Thoracic aorta (tissue), 2 donors: ENCODE results near the gene PLEKHG5. TPM values are rescaled to one million over a fixed set of nuclear protein-coding genes. Genes with fewer than 3 reads are reported as not detected.
"Not testable (repeated sequence)": the region's sequence is repeated elsewhere in the genome, so short reads cannot be mapped to it uniquely, and the experiment has no call there.

Source experiments
- ATAC-seq: fragments of 150-250 bp; one replicate; pipeline ENCODE4 v1.8.0; 2017; ENCODE audit warnings: low read depth; ENCODE audit not compliant: insufficient number of reproducible peaks, low FRiP score
- DNase-seq: peaks from one replicate; pipeline ENCODE4 v3.0.0-alpha.2; 2020; ENCODE audit warnings: low spot score
- H3K27ac ChIP-seq, 2 donors: fragments of 200-600 bp; sonication (generic); 1 replicate in 1 of 2; 2 replicates in 1 of 2; pipeline ENCODE4 v1.5.1; 2016; ENCODE audit warnings: mild to moderate bottlenecking in 2 of 2, moderate library complexity in 2 of 2
- H3K27me3 ChIP-seq: fragments of 200-600 bp; sonication (generic); replicated peaks from 2 replicates; pipeline ENCODE4 v1.6.0; 2016; ENCODE audit warnings: mild to moderate bottlenecking; ENCODE audit not compliant: insufficient read depth
- H3K36me3 ChIP-seq: fragments of 200-600 bp; sonication (generic); one replicate; pipeline ENCODE4 v1.5.1; 2016
- H3K4me1 ChIP-seq, 2 donors: fragments of 200-600 bp; sonication (generic); 1 replicate in 1 of 2; 2 replicates in 1 of 2; pipeline versions ENCODE4 v1.5.1 to v1.6.0; 2016; ENCODE audit warnings: low read depth in 2 of 2, mild to moderate bottlenecking in 1 of 2; ENCODE audit not compliant: control insufficient read depth in 1 of 2
- H3K4me3 ChIP-seq: fragments of 200-600 bp; sonication (generic); 2 replicates; pipeline ENCODE4 v1.5.1; 2016; ENCODE audit warnings: mild to moderate bottlenecking
- H3K9me3 ChIP-seq: fragments of 200-600 bp; sonication (generic); 2 replicates; pipeline ENCODE4 v1.5.1; 2016
- total RNA-seq, 2 donors: library from RNA; depleted of rRNA; stranded (reverse); fragments of >200 nt; gene quantifications; one replicate each; pipeline versions ENCODE4 v1.1.0 to v1.2.3, GENCODE V29; 2016
- TF ChIP-seq, protein P1 (sequence below): fragments of 200-600 bp; sonication (generic); IDR thresholded peaks from one replicate; pipeline ENCODE4 v1.5.1; 2019; ENCODE audit warnings: antibody characterized with exemption

PLEKHG5 gene
- total RNA-seq, 2 donors from 2014 or later = 23.4 to 32.9 TPM

DNA sequence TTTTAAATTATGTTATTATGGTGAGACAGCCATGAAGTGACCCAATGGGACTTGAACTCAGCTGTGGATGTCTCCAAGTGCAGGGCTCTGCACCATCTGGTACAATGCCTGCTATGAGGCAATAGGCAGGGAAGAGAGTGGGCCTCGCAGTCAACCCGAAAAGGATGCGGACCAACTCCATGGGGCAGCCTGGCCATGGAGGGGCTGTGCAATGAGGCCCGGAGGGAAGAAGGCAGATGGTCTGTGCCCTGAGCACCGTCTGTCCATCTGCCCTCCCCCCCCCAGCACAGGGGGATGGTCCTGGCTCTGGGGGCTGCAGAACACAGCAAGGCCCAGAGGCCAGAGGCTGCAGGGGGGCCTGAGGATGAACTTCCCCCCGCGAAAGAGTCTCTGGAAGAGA, 49.9 kb downstream of the PLEKHG5 start:
- ATAC-seq = no peak
- H3K27me3 ChIP-seq = no peaks in the 10 kb centered on the region

DNA sequence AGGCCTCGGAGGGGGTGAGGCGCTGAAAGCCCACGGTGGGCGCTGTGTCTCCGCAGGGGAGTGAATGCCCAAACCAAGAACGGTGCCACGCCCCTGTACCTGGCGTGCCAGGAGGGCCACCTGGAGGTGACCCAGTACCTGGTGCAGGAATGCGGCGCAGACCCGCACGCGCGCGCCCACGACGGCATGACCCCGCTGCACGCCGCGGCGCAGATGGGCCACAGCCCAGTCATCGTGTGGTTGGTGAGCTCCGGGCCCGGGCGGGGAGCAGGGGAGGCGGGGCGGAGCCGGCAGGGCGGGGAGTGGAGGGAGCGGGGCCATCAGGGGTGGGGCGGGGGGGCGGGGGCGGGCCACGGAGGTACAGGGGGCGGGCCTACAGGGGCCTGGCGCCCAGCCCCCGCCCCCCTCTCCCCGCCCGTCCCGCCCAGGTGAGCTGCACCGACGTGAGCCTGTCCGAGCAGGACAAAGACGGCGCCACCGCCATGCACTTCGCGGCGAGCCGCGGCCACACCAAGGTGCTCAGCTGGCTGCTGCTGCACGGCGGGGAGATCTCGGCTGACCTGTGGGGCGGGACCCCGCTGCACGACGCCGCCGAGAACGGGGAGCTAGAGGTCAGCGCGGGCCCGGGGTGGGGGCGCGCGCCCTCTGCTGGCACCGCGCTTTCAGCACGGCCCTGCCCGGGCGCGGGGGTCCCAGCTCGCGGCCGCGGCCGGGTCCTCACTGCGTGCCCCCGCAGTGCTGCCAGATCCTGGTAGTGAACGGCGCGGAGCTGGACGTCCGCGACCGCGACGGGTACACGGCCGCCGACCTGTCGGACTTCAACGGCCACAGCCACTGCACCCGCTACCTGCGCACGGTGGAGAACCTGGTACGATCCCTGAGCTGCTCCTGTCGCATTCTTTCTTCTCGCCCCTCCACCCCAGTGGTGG, 51.0 kb downstream of the PLEKHG5 start:
- ATAC-seq (no peak), DNase-seq (no peak)
- TF ChIP-seq, protein P1, sequence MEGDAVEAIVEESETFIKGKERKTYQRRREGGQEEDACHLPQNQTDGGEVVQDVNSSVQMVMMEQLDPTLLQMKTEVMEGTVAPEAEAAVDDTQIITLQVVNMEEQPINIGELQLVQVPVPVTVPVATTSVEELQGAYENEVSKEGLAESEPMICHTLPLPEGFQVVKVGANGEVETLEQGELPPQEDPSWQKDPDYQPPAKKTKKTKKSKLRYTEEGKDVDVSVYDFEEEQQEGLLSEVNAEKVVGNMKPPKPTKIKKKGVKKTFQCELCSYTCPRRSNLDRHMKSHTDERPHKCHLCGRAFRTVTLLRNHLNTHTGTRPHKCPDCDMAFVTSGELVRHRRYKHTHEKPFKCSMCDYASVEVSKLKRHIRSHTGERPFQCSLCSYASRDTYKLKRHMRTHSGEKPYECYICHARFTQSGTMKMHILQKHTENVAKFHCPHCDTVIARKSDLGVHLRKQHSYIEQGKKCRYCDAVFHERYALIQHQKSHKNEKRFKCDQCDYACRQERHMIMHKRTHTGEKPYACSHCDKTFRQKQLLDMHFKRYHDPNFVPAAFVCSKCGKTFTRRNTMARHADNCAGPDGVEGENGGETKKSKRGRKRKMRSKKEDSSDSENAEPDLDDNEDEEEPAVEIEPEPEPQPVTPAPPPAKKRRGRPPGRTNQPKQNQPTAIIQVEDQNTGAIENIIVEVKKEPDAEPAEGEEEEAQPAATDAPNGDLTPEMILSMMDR = no peak
- H3K4me1 ChIP-seq = no peaks in the 10 kb centered on the region
- no peak overlapping the region for H3K27ac ChIP-seq
- H3K36me3 ChIP-seq = no peaks in the 10 kb centered on the region
- H3K4me3 ChIP-seq = peak overlapping the region; percentile 29
- no peaks in the 10 kb centered on the region for H3K27me3 ChIP-seq
- H3K9me3 ChIP-seq = no peaks in the 10 kb centered on the region

More for the DNA sequence above, 49.9 kb downstream of the PLEKHG5 start:
- Histone ChIP-seq H3K4me3 (no peak overlapping the region), H3K4me1 (no peaks in the 10 kb centered on the region), H3K36me3 (no peaks in the 10 kb centered on the region), H3K9me3 (no peaks in the 10 kb centered on the region), H3K27ac (no peak overlapping the region)
- TF ChIP-seq, protein P1 = no peak
- no peak for DNase-seq

DNA sequence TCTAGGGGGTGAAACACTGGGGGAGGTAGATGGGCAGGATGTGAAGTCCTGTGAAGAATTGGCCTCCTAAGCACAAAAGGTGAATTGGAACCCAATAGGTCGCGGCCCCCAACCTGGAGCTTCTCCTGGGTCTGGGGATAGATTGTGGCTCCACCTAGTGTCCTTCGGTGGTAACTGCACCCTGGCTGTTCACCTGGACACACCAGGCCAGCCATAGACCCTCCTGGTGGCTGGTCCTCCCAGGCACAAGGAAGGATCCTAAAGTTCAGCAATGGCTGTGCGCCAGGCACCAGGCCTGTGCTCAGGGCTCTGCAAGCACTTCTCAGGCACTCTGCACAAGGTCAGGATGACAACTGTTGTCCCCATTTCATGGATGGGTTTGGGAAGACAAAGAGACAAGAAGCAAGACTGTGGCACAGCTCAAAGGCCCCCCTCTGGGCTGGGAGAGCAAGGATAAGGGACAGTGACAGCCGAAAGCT, 53.4 kb downstream of the PLEKHG5 start:
- H3K27ac ChIP-seq = no peak overlapping the region

DNA sequence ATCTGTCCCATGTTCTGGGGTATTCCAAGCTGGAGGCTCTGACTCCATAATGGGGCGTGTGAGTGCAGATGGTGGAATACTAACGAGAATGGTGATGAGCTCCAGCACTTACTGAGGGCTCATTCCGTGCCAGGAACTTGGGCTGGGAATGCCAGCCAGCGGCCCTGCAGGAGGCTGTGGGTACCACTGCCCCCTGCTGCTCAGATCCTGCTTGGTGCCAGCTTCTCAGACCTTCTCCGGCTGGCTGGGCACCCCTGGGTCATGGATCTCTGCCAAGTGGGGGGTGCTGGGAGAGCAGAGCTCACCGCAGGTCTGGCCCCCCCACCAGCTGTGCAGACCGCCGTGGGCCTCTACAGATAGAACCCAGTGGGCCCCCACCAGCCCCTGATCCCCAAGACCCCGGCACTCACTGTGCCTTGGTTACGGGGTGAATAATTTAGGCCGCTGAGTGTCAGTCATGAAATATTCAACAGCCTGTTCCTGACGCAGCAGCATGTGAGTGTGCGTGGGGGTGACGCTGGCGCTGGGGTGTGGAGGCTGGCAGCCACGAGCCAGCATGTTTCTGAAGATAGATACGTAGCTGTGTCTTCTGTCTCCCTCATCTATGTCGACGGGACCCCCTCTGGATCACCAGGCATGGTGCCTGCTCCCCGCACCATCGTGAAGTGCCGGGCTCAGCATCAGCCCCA, 54.3 kb downstream of the PLEKHG5 start:
- not testable (repeated sequence) for H3K27ac ChIP-seq, H3K9me3 ChIP-seq, DNase-seq, H3K4me3 ChIP-seq, H3K4me1 ChIP-seq, ATAC-seq, H3K27me3 ChIP-seq, H3K36me3 ChIP-seq

More for the DNA sequence above, 53.4 kb downstream of the PLEKHG5 start:
- H3K4me1 ChIP-seq = no peaks in the 10 kb centered on the region
- DNase-seq (no peak), ATAC-seq (no peak)
- no peaks in the 10 kb centered on the region for H3K36me3 ChIP-seq
- H3K4me3 ChIP-seq = no peak overlapping the region
- no peaks in the 10 kb centered on the region for H3K27me3 ChIP-seq
- H3K9me3 ChIP-seq = no peaks in the 10 kb centered on the region
- TF ChIP-seq, protein P1 = peak; percentile 95

DNA sequence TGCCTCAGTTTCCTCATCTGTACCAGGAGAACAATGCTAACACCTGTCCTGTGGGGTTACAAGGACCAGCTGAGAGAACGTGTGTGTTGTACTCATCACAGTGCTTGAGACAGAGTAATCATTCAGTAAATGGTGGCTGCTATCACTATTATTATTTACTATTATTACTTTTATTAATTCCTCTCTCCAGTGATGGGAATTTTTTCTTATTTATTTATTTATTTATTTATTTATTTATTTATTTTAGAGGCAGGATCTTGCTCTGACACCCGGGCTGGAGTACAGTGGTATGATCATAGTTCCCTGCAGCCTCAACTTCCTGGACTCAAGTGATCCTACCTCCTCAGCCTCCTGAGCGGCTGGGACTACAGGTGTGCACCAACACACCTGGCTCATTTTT, 55.2 kb downstream of the PLEKHG5 start:
- H3K4me3 ChIP-seq, H3K9me3 ChIP-seq, H3K27ac ChIP-seq, DNase-seq, ATAC-seq, H3K27me3 ChIP-seq, H3K36me3 ChIP-seq, H3K4me1 ChIP-seq: not testable (repeated sequence)

DNA sequence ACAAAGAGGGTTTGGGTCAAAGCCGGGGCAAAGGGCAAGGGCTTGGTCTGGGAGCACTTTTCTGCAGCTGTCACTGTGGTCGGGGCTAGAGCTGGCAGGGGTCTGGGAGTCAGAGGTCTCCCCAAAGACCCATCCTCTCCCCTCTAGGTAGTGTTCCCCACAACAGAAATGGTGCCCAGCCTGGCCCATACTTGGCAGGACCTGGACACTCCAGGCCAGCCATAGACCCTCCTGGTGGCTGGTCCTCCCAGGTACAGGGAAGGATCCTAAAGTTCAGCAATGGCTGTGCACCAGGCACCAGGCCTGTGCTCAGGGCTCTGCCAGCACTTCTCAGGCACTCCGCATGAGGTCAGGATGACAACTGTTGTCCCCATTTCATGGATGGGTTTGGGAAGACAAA, 55.9 kb downstream of the PLEKHG5 start:
- DNase-seq (no peak), ATAC-seq (no peak)
- no peaks in the 10 kb centered on the region for H3K9me3 ChIP-seq
- no peak overlapping the region for H3K27ac ChIP-seq
- no peaks in the 10 kb centered on the region for H3K4me1 ChIP-seq
- no peaks in the 10 kb centered on the region for H3K27me3 ChIP-seq
- H3K4me3 ChIP-seq = no peak overlapping the region
- TF ChIP-seq, protein P1 = no peak
- no peaks in the 10 kb centered on the region for H3K36me3 ChIP-seq
